HepG2 (cell line): ENCODE results near the gene SUPT4H1. TPM values are rescaled to one million over a fixed set of nuclear protein-coding genes. Genes with fewer than 3 reads are reported as not detected.

ENCODE experiments used
- ATAC-seq: fragments of 200-7000 bp; cut with Tn5 transposase; 3 replicates; pipeline ENCODE4 v1.9.1; 2020; ENCODE audit warnings: mild to moderate bottlenecking, moderate library complexity
- BruUV-seq: library from RNA; stranded (reverse); fragments of 400-500 nt; replicated peaks from 2 replicates; lab custom pipeline; 2021; lab: Mats Ljungman, UMichigan
- CTCF ChIA-PET: fragments of 300-600 bp; formaldehyde crosslinking; extraction: SDS; loops from one replicate; lab custom pipeline; 2021; ENCODE audit warnings: low total read pairs, inconsistent platforms, low intra/inter-chr PET ratio; lab: Yijun Ruan, JAX
- POLR2A ChIA-PET: fragments of 350-600 bp; sonication (Branson Sonifier 250); formaldehyde crosslinking; loops from one replicate; lab custom pipeline; 2020; ENCODE audit warnings: antibody characterized with exemption, inconsistent platforms; lab: Yijun Ruan, JAX
- DNase-seq: peaks from one replicate; pipeline ENCODE4 v3.0.0-alpha.2; 2015; ENCODE audit warnings: low spot score
- FAIRE-seq: peaks from 3 replicates; lab custom pipeline; 2011; peaks lifted over from hg19 to GRCh38; lab: Jason Lieb, UNC
- H2AFZ ChIP-seq: one replicate; pipeline ENCODE4 v1.6.1; 2011; ENCODE audit warnings: low read length, inconsistent platforms
- H3K27ac ChIP-seq: fragments of 300-600 bp; 3 replicates; pipeline ENCODE4 v1.8.0; 2011; ENCODE audit warnings: mixed run types, mild to moderate bottlenecking, mixed read lengths, low read length, inconsistent platforms; ENCODE audit not compliant: insufficient read depth; ENCODE audit errors: extremely low read length
- H3K27me3 ChIP-seq, 2 experiments: fragments of 200-600 bp in 1 of 2; 2 replicates in 1 of 2; 3 replicates in 1 of 2; pipeline versions ENCODE4 v1.6.0 to v1.8.0; 2011; ENCODE audit warnings: low read length in 2 of 2, mild to moderate bottlenecking in 2 of 2, moderate library complexity in 2 of 2, inconsistent platforms in 1 of 2; ENCODE audit not compliant: insufficient read depth in 2 of 2, control insufficient read depth in 1 of 2
- H3K36me3 ChIP-seq, 2 experiments: fragments of 200-600 bp in 1 of 2; replicated peaks in 1 of 2; 2 replicates in 1 of 2; 3 replicates in 1 of 2; pipeline versions ENCODE4 v1.5.1 to v1.8.0; 2011; ENCODE audit warnings: low read length in 2 of 2, inconsistent platforms in 1 of 2; ENCODE audit not compliant: insufficient read depth in 2 of 2, control insufficient read depth in 1 of 2
- H3K4me1 ChIP-seq: 2 replicates; pipeline ENCODE4 v1.5.1; 2012; ENCODE audit warnings: low read length, inconsistent platforms; ENCODE audit not compliant: insufficient read depth
- H3K4me2 ChIP-seq: 2 replicates; pipeline ENCODE4 v1.6.0; 2011; ENCODE audit warnings: low read depth, low read length, inconsistent platforms
- H3K4me3 ChIP-seq, 3 experiments: fragments of 200-600 bp in 1 of 3; sonication (generic), shearing (Covaris generic) in 1 of 3; replicated peaks in 1 of 3; 2 replicates each; pipeline ENCODE4 v1.5.1; 2011 to 2016; ENCODE audit warnings: low read length in 3 of 3, inconsistent platforms in 2 of 3, low read depth in 2 of 3, mild to moderate bottlenecking in 2 of 3, control low read depth in 1 of 3, mixed read lengths in 1 of 3; ENCODE audit not compliant: insufficient read depth in 1 of 3
- H3K79me2 ChIP-seq: one replicate; pipeline ENCODE4 v1.6.1; 2011; ENCODE audit warnings: low read length, inconsistent platforms; ENCODE audit not compliant: insufficient read depth
- H3K9ac ChIP-seq: 2 replicates; pipeline ENCODE4 v1.6.0; 2011; ENCODE audit warnings: mild to moderate bottlenecking, low read depth, low read length, inconsistent platforms; ENCODE audit not compliant: insufficient read depth
- H3K9me3 ChIP-seq: 2 replicates; pipeline ENCODE4 v1.5.1; 2012; ENCODE audit warnings: mild to moderate bottlenecking, low read length
- H4K20me1 ChIP-seq: 2 replicates; pipeline ENCODE4 v1.6.0; 2011; ENCODE audit warnings: inconsistent platforms, mild to moderate bottlenecking, low read length, moderate library complexity; ENCODE audit not compliant: insufficient read depth
- ELF3 ChIP-seq: IDR thresholded peaks from 2 replicates; pipeline ENCODE4 v1.6.1; 2016; ENCODE audit warnings: missing genetic modification reagents, missing compliant biosample characterization
- ETV5 ChIP-seq: IDR thresholded peaks from 2 replicates; pipeline ENCODE4 v1.6.1; 2018; ENCODE audit warnings: missing biosample characterization, missing genetic modification reagents, inconsistent platforms, borderline replicate concordance
- HNRNPUL1 ChIP-seq: fragments of 200-400 bp; formaldehyde crosslinking; IDR thresholded peaks from 2 replicates; pipeline ENCODE4 v1.6.1; 2017; ENCODE audit warnings: low read depth, mild to moderate bottlenecking, low read length, moderate library complexity
- KDM5B ChIP-seq: sonication (generic); formaldehyde crosslinking; IDR thresholded peaks from 2 replicates; pipeline ENCODE4 v1.4.0; 2020; ENCODE audit warnings: missing genetic modification reagents, mild to moderate bottlenecking, borderline replicate concordance
- NONO ChIP-seq, 2 experiments: fragments of 450-650 bp in 1 of 2; sonication (generic) in 1 of 2; formaldehyde crosslinking in 1 of 2; IDR thresholded peaks in 1 of 2; conservative IDR thresholded peaks in 1 of 2; 2 replicates each; pipeline versions ENCODE4 v1.6.1 to v1.8.0; 2017 to 2022; ENCODE audit warnings: mild to moderate bottlenecking in 1 of 2, missing genetic modification reagents in 1 of 2, moderate library complexity in 1 of 2
- SALL1 ChIP-seq: sonication (generic); formaldehyde crosslinking; IDR thresholded peaks from 2 replicates; pipeline ENCODE4 v1.8.0; 2022; ENCODE audit warnings: mild to moderate bottlenecking, missing genetic modification reagents
- ZMAT3 ChIP-seq: sonication (generic); formaldehyde crosslinking; conservative IDR thresholded peaks from 2 replicates; pipeline ENCODE4 v1.7.0; 2021; ENCODE audit warnings: missing genetic modification reagents
- ZNF12 ChIP-seq: sonication (generic); formaldehyde crosslinking; IDR thresholded peaks from 2 replicates; pipeline ENCODE4 v1.5.0; 2020; ENCODE audit warnings: missing genetic modification reagents
- ZNF337 ChIP-seq: sonication (generic); formaldehyde crosslinking; IDR thresholded peaks from 2 replicates; pipeline ENCODE4 v1.5.1; 2020; ENCODE audit warnings: missing genetic modification reagents, low read depth, mild to moderate bottlenecking, borderline replicate concordance
- ZNF768 ChIP-seq: sonication (generic); formaldehyde crosslinking; IDR thresholded peaks from 2 replicates; pipeline ENCODE4 v1.4.0; 2020; ENCODE audit warnings: missing genetic modification reagents
- WGBS: methylation state at CpG from one replicate; pipeline ENCODE4 v1.1.6; 2017; ENCODE audit warnings: low lambda C conversion rate; 5-methylcytosine and 5-hydroxymethylcytosine counted together
- in situ Hi-C: cut with HindIII; loops from 2 replicates; pipeline ENCODE4 v1.10.0; 2017; ENCODE audit warnings: low pct_unique_long_range_greater_than_20kb; ENCODE audit not compliant: extremely low pct_ligation_motif_present
- intact Hi-C: fragments of 100-400 bp; cut with micrococcal nuclease; formaldehyde crosslinking; loops from one replicate; pipeline ENCODE4 v1.10.0; 2022; ENCODE audit not compliant: unreplicated experiment
- polyA plus RNA-seq, 8 experiments: library from polyadenylated mRNA; depleted of rRNA in 3 of 8; stranded (reverse) in 7 of 8; unstranded in 1 of 8; fragments of >200 nt; fragmentation: Illumina TruSeq in 4 of 8; extraction: Trizol in 4 of 8; gene quantifications; 2 replicates each; pipeline versions ENCODE4 v1.2.1 to v1.2.3, GENCODE V29; 2011 to 2016; ENCODE audit warnings: low read depth in 4 of 8, missing spikeins in 1 of 8, mixed read lengths in 1 of 8; ENCODE audit not compliant: insufficient read depth in 1 of 8
- total RNA-seq, 5 experiments: library from RNA; depleted of rRNA; stranded (reverse); fragments of >200 nt; fragmentation: Illumina TruSeq; extraction: Trizol; gene quantifications; 2 replicates each; pipeline ENCODE4 v1.2.3, GENCODE V29; 2016; ENCODE audit warnings: low read depth in 1 of 5
- TF ChIP-seq, protein P1 (sequence below): sonication (generic); formaldehyde crosslinking; IDR thresholded peaks from 2 replicates; pipeline ENCODE4 v1.4.0; 2020; ENCODE audit warnings: missing genetic modification reagents, borderline replicate concordance
- TF ChIP-seq, protein P2 (sequence below): IDR thresholded peaks from 2 replicates; pipeline ENCODE4 v1.6.1; 2016; ENCODE audit warnings: missing genetic modification reagents, missing compliant biosample characterization
- TF ChIP-seq, protein P3 (sequence below): sonication (generic); formaldehyde crosslinking; conservative IDR thresholded peaks from 2 replicates; pipeline ENCODE4 v1.4.0; 2020; ENCODE audit warnings: missing genetic modification reagents

SUPT4H1 gene
- total and polyA plus RNA-seq, 2 of the 13 experiments (the other 11 are each of a cell fraction or from before 2014, with no cell fraction given) = 155 to 244 TPM

DNA sequence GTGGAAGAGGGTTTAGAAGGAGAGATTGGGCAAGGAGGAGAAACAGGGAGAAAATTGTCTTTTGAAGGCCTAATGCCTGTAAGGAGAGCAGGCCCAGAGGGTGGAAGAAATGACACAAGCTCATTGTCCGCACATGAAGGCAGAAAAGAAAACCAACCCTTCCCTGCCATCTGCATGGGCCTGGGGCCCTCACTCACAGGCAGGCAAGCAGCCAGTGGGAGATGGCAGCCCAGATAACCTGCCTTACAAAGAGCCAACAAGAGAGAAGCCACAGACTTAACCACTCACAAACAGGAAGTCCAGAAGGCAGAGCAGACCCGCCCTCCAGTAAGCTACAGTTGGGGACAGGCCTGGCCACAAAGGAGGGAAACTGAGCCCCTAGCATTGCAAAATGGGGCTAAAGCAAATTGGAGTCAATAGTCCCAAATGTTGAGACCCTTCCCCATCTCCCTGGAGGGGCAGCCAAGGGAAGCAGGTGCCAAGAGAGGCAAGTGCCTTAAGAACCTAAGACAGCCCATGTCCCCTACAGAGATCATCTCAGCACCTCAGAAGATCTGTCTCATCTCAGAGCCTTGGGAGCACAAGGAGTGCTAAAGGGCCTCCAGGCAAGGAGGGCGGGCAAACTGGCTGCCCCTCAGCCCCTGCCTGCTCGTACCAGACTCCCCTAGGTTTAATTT, 16.1 kb downstream of the SUPT4H1 start (continued):
- TF ChIP-seq, protein P1, sequence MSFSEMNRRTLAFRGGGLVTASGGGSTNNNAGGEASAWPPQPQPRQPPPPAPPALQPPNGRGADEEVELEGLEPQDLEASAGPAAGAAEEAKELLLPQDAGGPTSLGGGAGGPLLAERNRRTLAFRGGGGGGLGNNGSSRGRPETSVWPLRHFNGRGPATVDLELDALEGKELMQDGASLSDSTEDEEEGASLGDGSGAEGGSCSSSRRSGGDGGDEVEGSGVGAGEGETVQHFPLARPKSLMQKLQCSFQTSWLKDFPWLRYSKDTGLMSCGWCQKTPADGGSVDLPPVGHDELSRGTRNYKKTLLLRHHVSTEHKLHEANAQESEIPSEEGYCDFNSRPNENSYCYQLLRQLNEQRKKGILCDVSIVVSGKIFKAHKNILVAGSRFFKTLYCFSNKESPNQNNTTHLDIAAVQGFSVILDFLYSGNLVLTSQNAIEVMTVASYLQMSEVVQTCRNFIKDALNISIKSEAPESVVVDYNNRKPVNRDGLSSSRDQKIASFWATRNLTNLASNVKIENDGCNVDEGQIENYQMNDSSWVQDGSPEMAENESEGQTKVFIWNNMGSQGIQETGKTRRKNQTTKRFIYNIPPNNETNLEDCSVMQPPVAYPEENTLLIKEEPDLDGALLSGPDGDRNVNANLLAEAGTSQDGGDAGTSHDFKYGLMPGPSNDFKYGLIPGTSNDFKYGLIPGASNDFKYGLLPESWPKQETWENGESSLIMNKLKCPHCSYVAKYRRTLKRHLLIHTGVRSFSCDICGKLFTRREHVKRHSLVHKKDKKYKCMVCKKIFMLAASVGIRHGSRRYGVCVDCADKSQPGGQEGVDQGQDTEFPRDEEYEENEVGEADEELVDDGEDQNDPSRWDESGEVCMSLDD (CRISPR knock-in tag) = no peak
- TF ChIP-seq ETV5 (CRISPR knock-in tag) (peak; percentile 62; the same call in 1 of the 2 replicates), ELF3 (CRISPR knock-in tag) (peak; percentile 61; the same call in 1 of the 2 replicates), SALL1 (peak; percentile 12; the same call in 1 of the 2 replicates), KDM5B (0 out of 2 replicates have a peak, but pooled peaks have one; percentile 38)
- TF ChIP-seq, protein P2, sequence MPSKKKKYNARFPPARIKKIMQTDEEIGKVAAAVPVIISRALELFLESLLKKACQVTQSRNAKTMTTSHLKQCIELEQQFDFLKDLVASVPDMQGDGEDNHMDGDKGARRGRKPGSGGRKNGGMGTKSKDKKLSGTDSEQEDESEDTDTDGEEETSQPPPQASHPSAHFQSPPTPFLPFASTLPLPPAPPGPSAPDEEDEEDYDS (CRISPR knock-in tag) = peak; percentile 35; the same call in 1 of the 2 replicates

DNA sequence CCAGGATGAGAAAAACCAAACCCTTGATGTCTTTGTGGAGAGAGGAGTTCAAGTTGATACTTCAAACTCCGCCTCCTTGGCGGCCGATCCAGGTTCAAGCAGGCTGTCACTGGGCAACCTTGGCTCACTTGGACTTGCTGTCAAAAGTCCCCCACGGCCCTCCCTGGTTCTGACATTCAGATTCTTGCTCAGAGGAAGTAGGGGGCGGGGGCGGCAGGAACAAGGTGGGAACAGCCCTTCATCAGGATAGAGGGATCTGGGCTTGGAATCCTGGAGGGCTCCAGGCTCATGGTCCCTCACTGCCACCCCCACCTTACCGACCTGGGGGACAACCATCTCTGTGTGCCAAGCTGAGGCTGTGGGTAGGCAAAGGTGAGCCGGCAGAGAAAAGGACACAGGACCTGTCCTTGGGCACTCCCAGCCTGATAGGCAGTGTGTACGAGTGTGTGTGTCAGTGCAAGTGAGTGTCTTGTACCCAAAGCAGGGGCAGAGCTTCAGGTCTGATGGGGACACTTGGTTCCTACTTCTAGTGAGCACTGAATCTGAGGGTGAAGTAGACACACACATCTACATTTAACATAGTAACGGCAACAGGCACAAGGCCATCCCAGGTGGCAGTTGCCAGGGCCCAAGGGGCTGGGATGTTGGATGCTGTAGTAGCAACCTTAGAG, 16.8 kb downstream of the SUPT4H1 start:
- ChIA-PET POLR2A (interaction anchor here (0.8 to 3.9 kb wide), 5 partner anchors 17 to 80 kb away, joined by 3 to 42 read pairs (median 6); partner anchors contain the start of gene SUPT4H1), CTCF (no interaction called here)
- H3K9me3 ChIP-seq = no peaks in the 10 kb centered on the region
- no peak overlapping the region for H3K9ac ChIP-seq
- 51% methylated on average over 10 of the region's 10 CpGs for WGBS
- no peaks in the 10 kb centered on the region for H3K36me3 ChIP-seq
- in situ Hi-C loops (no loop called here), intact Hi-C loops (no loop called here)
- H4K20me1 ChIP-seq = no peaks in the 10 kb centered on the region
- H2AFZ ChIP-seq = peak overlapping the region; percentile 55
- BruUV-seq = no TSS peak
- H3K79me2 ChIP-seq = no peaks in the 10 kb centered on the region
- no peak overlapping the region for H3K27ac ChIP-seq
- no peak for ATAC-seq
- H3K27me3 ChIP-seq = no peaks in the 10 kb centered on the region
- peak overlapping the region; percentile 64 for H3K4me2 ChIP-seq
- no peak for FAIRE-seq
- peaks cover 62% of the 10 kb centered on the region for H3K4me1 ChIP-seq
- DNase-seq = no peak
- H3K4me3 ChIP-seq = peak overlapping the region in 1 of 3 experiments; percentile 35; a peak in 1 of 6 replicates
- TF ChIP-seq NONO (IDR thresholded peaks at IDR 0.05) = no peak
- no peak for TF ChIP-seq NONO (CRISPR knock-in tag; conservative IDR thresholded peaks at IDR 0.05)
- no peak for TF ChIP-seq ZNF768 (CRISPR knock-in tag)
- TF ChIP-seq ZNF12 (CRISPR knock-in tag) = peak; percentile 42; the same call in 1 of the 2 replicates
- no peak; the same call in 1 of the 2 replicates for TF ChIP-seq ZMAT3 (CRISPR knock-in tag)
- TF ChIP-seq, protein P3, sequence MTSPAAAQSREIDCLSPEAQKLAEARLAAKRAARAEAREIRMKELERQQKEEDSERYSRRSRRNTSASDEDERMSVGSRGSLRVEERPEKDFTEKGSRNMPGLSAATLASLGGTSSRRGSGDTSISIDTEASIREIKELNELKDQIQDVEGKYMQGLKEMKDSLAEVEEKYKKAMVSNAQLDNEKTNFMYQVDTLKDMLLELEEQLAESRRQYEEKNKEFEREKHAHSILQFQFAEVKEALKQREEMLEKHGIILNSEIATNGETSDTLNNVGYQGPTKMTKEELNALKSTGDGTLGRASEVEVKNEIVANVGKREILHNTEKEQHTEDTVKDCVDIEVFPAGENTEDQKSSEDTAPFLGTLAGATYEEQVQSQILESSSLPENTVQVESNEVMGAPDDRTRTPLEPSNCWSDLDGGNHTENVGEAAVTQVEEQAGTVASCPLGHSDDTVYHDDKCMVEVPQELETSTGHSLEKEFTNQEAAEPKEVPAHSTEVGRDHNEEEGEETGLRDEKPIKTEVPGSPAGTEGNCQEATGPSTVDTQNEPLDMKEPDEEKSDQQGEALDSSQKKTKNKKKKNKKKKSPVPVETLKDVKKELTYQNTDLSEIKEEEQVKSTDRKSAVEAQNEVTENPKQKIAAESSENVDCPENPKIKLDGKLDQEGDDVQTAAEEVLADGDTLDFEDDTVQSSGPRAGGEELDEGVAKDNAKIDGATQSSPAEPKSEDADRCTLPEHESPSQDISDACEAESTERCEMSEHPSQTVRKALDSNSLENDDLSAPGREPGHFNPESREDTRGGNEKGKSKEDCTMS = no peak
- no peak for TF ChIP-seq HNRNPUL1
- no peak for TF ChIP-seq ZNF337 (CRISPR knock-in tag)
